ENCODE measurements around the gene GRIN2B.

DNA sequence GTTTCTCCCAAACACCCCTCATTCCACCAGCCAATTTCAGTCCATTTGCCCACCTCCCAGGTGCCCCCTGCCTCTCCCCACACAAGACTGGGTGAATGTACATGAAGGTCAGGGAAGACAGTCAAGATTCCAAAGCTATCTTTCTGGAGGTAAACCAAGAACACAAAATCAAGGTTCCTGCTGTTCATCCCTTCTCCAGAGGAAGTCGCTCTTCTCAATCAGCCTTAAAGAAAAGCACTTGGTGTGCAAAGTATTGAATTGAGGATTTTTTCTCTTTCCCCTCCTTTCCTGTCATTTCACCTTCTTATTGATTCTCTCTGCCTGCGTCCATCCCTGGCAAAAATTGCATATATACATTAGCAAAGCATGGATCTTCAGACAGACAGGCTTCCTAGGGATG lies 4.5 kb downstream of the GRIN2B start:
- no peak for TF ChIP-seq EZH2 (IDR thresholded peaks at IDR 0.05; ENCODE audit: borderline replicate concordance, insufficient read depth, low read depth, low read length, poor library complexity, severe bottlenecking)
- TF ChIP-seq, protein P1, sequence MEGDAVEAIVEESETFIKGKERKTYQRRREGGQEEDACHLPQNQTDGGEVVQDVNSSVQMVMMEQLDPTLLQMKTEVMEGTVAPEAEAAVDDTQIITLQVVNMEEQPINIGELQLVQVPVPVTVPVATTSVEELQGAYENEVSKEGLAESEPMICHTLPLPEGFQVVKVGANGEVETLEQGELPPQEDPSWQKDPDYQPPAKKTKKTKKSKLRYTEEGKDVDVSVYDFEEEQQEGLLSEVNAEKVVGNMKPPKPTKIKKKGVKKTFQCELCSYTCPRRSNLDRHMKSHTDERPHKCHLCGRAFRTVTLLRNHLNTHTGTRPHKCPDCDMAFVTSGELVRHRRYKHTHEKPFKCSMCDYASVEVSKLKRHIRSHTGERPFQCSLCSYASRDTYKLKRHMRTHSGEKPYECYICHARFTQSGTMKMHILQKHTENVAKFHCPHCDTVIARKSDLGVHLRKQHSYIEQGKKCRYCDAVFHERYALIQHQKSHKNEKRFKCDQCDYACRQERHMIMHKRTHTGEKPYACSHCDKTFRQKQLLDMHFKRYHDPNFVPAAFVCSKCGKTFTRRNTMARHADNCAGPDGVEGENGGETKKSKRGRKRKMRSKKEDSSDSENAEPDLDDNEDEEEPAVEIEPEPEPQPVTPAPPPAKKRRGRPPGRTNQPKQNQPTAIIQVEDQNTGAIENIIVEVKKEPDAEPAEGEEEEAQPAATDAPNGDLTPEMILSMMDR (IDR thresholded peaks at IDR 0.05), result no peak
